ENCODE measurements around the gene EFTUD2. TPM values are rescaled to one million over a fixed set of nuclear protein-coding genes. Genes with fewer than 3 reads are reported as not detected.

The EFTUD2 gene
- total RNA-seq, 2 experiments from 2014 or later, result 73.5 to 148 TPM

- BruUV-seq (replicated peaks), result no TSS peak
- H2AFZ ChIP-seq (ENCODE audit: low read length), result no peak overlapping the region
- intact Hi-C loops (cut with micrococcal nuclease; ENCODE audit: unreplicated experiment), result no loop called here
Measured at GRCh38 chr17:44904001-44904984, 5.0 kb upstream of the EFTUD2 start.

GRCh38 chr17:44903012-44903685 is 3.9 kb upstream of the EFTUD2 start:
- H3K27ac ChIP-seq (ENCODE audit: low read depth, low read length, poor library complexity, severe bottlenecking), result no peak overlapping the region
- no peaks in the 10 kb centered on the region for H3K9me3 ChIP-seq (ENCODE audit: low read length)
- no peak overlapping the region for H3K4me3 ChIP-seq (ENCODE audit: low read depth, low read length, poor library complexity, severe bottlenecking)
- intact Hi-C loops (cut with micrococcal nuclease; ENCODE audit: unreplicated experiment), result no loop called here
- no peaks in the 10 kb centered on the region for H3K9me2 ChIP-seq (ENCODE audit: insufficient read depth, low read length)
- 0 out of 2 replicates have a peak, but pooled peaks cover 7% of the 10 kb centered on the region for H4K20me1 ChIP-seq (ENCODE audit: insufficient read depth, low read length)
- no peak overlapping the region for H3K4me2 ChIP-seq (ENCODE audit: low read length)
- peaks cover 10% of the 10 kb centered on the region for H3K79me2 ChIP-seq (ENCODE audit: insufficient read depth, low read depth, low read length)
- peaks cover 13% of the 10 kb centered on the region for H3K4me1 ChIP-seq (ENCODE audit: insufficient read depth, low read length, poor library complexity, severe bottlenecking)
- H3K36me3 ChIP-seq (ENCODE audit: insufficient read depth, low read length), result no peaks in the 10 kb centered on the region
- TF ChIP-seq EZH2phosphoT487 (IDR thresholded peaks at IDR 0.05; ENCODE audit: borderline replicate concordance, low read depth, low read length) (no peak), CTCF (conservative IDR thresholded peaks at IDR 0.05; ENCODE audit: low read length) (no peak)
- BruUV-seq (replicated peaks), result no TSS peak
- no peak overlapping the region for H2AFZ ChIP-seq (ENCODE audit: low read length)
- DNase-seq (ENCODE audit: low spot score), result no peak
- POLR2A ChIA-PET, result interaction anchor here (0.6 kb wide), 2 partner anchors 160 to 233 kb away, joined by 3 to 4 read pairs; no protein-coding TSS in a partner anchor
- CTCF ChIA-PET (ENCODE audit: unreplicated experiment), result no interaction called here

More at GRCh38 chr17:44904001-44904984, 5.0 kb upstream of the EFTUD2 start:
- H3K79me2 ChIP-seq (ENCODE audit: insufficient read depth, low read depth, low read length), result no peaks in the 10 kb centered on the region
- DNase-seq (ENCODE audit: low spot score), result no peak
- H3K9me3 ChIP-seq (ENCODE audit: low read length), result no peaks in the 10 kb centered on the region
- no peak overlapping the region for H3K4me3 ChIP-seq (ENCODE audit: low read depth, low read length, poor library complexity, severe bottlenecking)
- no peak overlapping the region for H3K4me2 ChIP-seq (ENCODE audit: low read length)
- no peak overlapping the region for H3K27ac ChIP-seq (ENCODE audit: low read depth, low read length, poor library complexity, severe bottlenecking)
- TF ChIP-seq CTCF (conservative IDR thresholded peaks at IDR 0.05; ENCODE audit: low read length) (no peak), EZH2phosphoT487 (IDR thresholded peaks at IDR 0.05; ENCODE audit: borderline replicate concordance, low read depth, low read length) (no peak)
- POLR2A ChIA-PET, result interaction anchor here (0.6 kb wide), 1 partner anchor 42 kb away, joined by 3 read pairs; no protein-coding TSS in a partner anchor
- H4K20me1 ChIP-seq (ENCODE audit: insufficient read depth, low read length), result no peaks in the 10 kb centered on the region
- H3K4me1 ChIP-seq (ENCODE audit: insufficient read depth, low read length, poor library complexity, severe bottlenecking), result peaks cover 9% of the 10 kb centered on the region
- no peaks in the 10 kb centered on the region for H3K9me2 ChIP-seq (ENCODE audit: insufficient read depth, low read length)
- no peaks in the 10 kb centered on the region for H3K36me3 ChIP-seq (ENCODE audit: insufficient read depth, low read length)
- CTCF ChIA-PET (ENCODE audit: unreplicated experiment), result no interaction called here

Measured in OCI-LY7 (cell line).